ENCODE measurements around the gene TMEM218. TPM values are rescaled to one million over a fixed set of nuclear protein-coding genes. Genes with fewer than 3 reads are reported as not detected.

TMEM218 gene
- total and polyA plus RNA-seq, 7 donors, result 12.0 to 34.6 (median 23.3) TPM

DNA sequence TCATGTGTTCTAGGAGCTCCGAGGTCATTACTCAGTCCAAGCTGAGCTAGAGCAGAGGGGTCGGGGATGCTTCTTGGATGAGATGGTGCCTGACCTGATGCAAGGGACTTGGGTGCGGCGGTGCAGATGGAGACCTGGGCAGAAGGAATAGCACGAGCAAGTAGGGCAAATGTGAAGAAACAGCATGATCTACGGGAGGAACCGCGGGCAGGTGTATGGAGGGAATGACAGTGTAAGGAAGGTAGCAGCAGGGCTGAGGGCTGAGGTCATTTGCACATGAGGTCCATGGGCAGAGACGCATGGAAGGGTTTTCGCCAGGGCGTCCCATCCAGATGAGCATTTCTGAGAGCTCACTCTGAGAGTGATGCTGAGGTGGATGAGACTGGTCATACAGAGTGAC is 33.4 kb downstream of the TMEM218 start:
- H3K27ac ChIP-seq, result no peak overlapping the region
- intact Hi-C loops (cut with DNase I), result no loop called here
- H3K27me3 ChIP-seq, result peaks cover 0 to 24% (median 0%) of the 10 kb centered on the region in 3 donors
- H3K9me3 ChIP-seq, result no peaks in the 10 kb centered on the region
- WGBS, 2 donors, result 89 to 96% methylated on average over 11 of the region's 11 CpGs
- TF ChIP-seq, protein P1, sequence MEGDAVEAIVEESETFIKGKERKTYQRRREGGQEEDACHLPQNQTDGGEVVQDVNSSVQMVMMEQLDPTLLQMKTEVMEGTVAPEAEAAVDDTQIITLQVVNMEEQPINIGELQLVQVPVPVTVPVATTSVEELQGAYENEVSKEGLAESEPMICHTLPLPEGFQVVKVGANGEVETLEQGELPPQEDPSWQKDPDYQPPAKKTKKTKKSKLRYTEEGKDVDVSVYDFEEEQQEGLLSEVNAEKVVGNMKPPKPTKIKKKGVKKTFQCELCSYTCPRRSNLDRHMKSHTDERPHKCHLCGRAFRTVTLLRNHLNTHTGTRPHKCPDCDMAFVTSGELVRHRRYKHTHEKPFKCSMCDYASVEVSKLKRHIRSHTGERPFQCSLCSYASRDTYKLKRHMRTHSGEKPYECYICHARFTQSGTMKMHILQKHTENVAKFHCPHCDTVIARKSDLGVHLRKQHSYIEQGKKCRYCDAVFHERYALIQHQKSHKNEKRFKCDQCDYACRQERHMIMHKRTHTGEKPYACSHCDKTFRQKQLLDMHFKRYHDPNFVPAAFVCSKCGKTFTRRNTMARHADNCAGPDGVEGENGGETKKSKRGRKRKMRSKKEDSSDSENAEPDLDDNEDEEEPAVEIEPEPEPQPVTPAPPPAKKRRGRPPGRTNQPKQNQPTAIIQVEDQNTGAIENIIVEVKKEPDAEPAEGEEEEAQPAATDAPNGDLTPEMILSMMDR (IDR thresholded peaks at IDR 0.05), result no peak
- TF ChIP-seq POLR2AphosphoS5 (IDR thresholded peaks at IDR 0.05), result no peak
- no peak for TF ChIP-seq POLR2A (IDR thresholded peaks at IDR 0.05)
- TF ChIP-seq EP300 (IDR thresholded peaks at IDR 0.05), result no peak
- H3K36me3 ChIP-seq, result no peaks in the 10 kb centered on the region
- no peak for DNase-seq
- H3K4me3 ChIP-seq, result no peak overlapping the region
- no peaks in the 10 kb centered on the region for H3K4me1 ChIP-seq

- Histone ChIP-seq H3K36me3 (no peaks in the 10 kb centered on the region), H3K4me3 (no peak overlapping the region), H3K27me3 (peaks cover 0 to 10% (median 0%) of the 10 kb centered on the region in 3 donors), H3K27ac (no peak overlapping the region), H3K9me3 (no peaks in the 10 kb centered on the region), H3K4me1 (no peaks in the 10 kb centered on the region)
- 79 to 87% methylated on average over 14 of the region's 14 CpGs for WGBS, 2 donors
- no peak for DNase-seq
- intact Hi-C loops (cut with DNase I), result no loop called here
- TF ChIP-seq EP300 (IDR thresholded peaks at IDR 0.05) (no peak), POLR2AphosphoS5 (IDR thresholded peaks at IDR 0.05) (no peak), POLR2A (IDR thresholded peaks at IDR 0.05) (no peak)
- TF ChIP-seq, protein P1 (IDR thresholded peaks at IDR 0.05), result no peak
Observed at GRCh38 chr11:125076378-125076945, 35.0 kb downstream of the TMEM218 start.

GRCh38 chr11:125075900-125076317 is 35.5 kb downstream of the TMEM218 start:
- H3K27ac ChIP-seq, result no peak overlapping the region
- 82 to 87% methylated on average over 11 of the region's 11 CpGs for WGBS, 2 donors
- H3K4me3 ChIP-seq, result no peak overlapping the region
- H3K4me1 ChIP-seq, result no peaks in the 10 kb centered on the region
- no peak for TF ChIP-seq EP300 (IDR thresholded peaks at IDR 0.05)
- TF ChIP-seq, protein P1 (IDR thresholded peaks at IDR 0.05), result no peak
- TF ChIP-seq POLR2AphosphoS5 (IDR thresholded peaks at IDR 0.05), result no peak
- TF ChIP-seq POLR2A (IDR thresholded peaks at IDR 0.05), result no peak
- no peaks in the 10 kb centered on the region for H3K36me3 ChIP-seq
- peaks cover 0 to 7% (median 0%) of the 10 kb centered on the region in 3 donors for H3K27me3 ChIP-seq
- DNase-seq, result peak; percentile 61
- intact Hi-C loops (cut with DNase I), result no loop called here
- no peaks in the 10 kb centered on the region for H3K9me3 ChIP-seq

DNA sequence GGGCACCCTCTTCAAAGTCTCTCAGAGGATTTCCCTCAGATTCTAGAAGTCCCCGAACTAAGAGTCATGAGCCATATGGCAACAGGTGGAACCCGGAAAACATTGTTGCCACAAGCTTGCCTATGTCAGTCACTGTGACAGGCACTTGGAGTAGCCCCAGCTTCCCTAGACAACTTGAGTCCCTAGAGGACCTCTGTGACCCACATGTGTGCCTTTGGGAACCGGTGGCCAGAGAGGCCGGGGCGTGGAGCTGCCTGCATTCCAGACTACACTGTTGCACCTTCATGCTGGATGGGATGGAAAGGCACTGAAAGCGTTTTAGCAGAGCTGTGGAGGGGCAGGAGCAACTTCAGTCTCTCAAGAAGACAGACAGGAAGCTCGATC is 36.2 kb downstream of the TMEM218 start:
- H3K27ac ChIP-seq, result no peak overlapping the region

More for the DNA sequence above, 36.2 kb downstream of the TMEM218 start:
- intact Hi-C loops (cut with DNase I), result no loop called here
- Histone ChIP-seq H3K4me3 (no peak overlapping the region), H3K4me1 (no peaks in the 10 kb centered on the region), H3K36me3 (no peaks in the 10 kb centered on the region), H3K9me3 (no peaks in the 10 kb centered on the region), H3K27me3 (no peaks in the 10 kb centered on the region)
- TF ChIP-seq POLR2AphosphoS5 (IDR thresholded peaks at IDR 0.05) (no peak), POLR2A (IDR thresholded peaks at IDR 0.05) (no peak), EP300 (IDR thresholded peaks at IDR 0.05) (no peak)
- TF ChIP-seq, protein P1 (IDR thresholded peaks at IDR 0.05), result no peak
- no peak for DNase-seq
- WGBS, 2 donors, result 72 to 86% methylated on average over 7 of the region's 7 CpGs
